ENCODE results near the gene GAL3ST3.

GRCh38 chr11:66059966-66060680 lies 11.2 kb upstream of the GAL3ST3 start:
- TF ChIP-seq ZFP30 (CRISPR knock-in tag; IDR thresholded peaks at IDR 0.05) (no peak), PATZ1 (CRISPR knock-in tag; IDR thresholded peaks at IDR 0.05; ENCODE audit: borderline replicate concordance) (no peak), ZC3H10 (CRISPR knock-in tag; IDR thresholded peaks at IDR 0.05) (no peak), CREB5 (CRISPR knock-in tag; IDR thresholded peaks at IDR 0.05; ENCODE audit: low read depth) (no peak), ZNF565 (CRISPR knock-in tag; conservative IDR thresholded peaks at IDR 0.05; ENCODE audit: low read depth) (no peak), POU6F1 (CRISPR knock-in tag; IDR thresholded peaks at IDR 0.05; ENCODE audit: borderline replicate concordance, low read depth) (no peak)

Measured in SK-N-SH treated with all-trans-retinoic acid at 6 μM for 48 hours (cell line).